Muscle layer of colon (tissue), 2 donors: Measurements from ENCODE around the gene ARHGEF16.

Source experiments
- H3K27ac ChIP-seq: one replicate; pipeline ENCODE4 v1.7.0; 2013; ENCODE audit warnings: low read depth, mild to moderate bottlenecking, low read length, moderate library complexity
- H3K27me3 ChIP-seq, 2 donors: one replicate each; pipeline ENCODE4 v1.7.0; 2013; ENCODE audit warnings: low read length in 2 of 2, mild to moderate bottlenecking in 2 of 2; ENCODE audit not compliant: insufficient read depth in 2 of 2, control insufficient read depth in 1 of 2
- H3K36me3 ChIP-seq: one replicate; pipeline ENCODE4 v1.7.0; 2013; ENCODE audit warnings: mild to moderate bottlenecking, low read length; ENCODE audit not compliant: insufficient read depth
- H3K4me1 ChIP-seq: one replicate; pipeline ENCODE4 v1.7.0; 2013; ENCODE audit warnings: mild to moderate bottlenecking, low read length; ENCODE audit not compliant: insufficient read depth
- H3K4me3 ChIP-seq, 2 donors: one replicate each; pipeline ENCODE4 v1.7.0; 2013; ENCODE audit warnings: low read length in 2 of 2, low read depth in 1 of 2, mild to moderate bottlenecking in 1 of 2, moderate library complexity in 1 of 2
- H3K9ac ChIP-seq: one replicate; pipeline ENCODE4 v1.7.0; 2013; ENCODE audit warnings: low read length
- H3K9me3 ChIP-seq: one replicate; pipeline ENCODE4 v1.7.0; 2013; ENCODE audit warnings: mild to moderate bottlenecking, low read length
- donor health status: abdominal sarcoma.
- donor health status: Adenocarcinoma of cecum.

ARHGEF16 gene

GRCh38 chr1:3504151-3504821 lies 49.8 kb downstream of the ARHGEF16 start:
- no peaks in the 10 kb centered on the region for H3K9me3 ChIP-seq
- no peak overlapping the region for H3K9ac ChIP-seq
- peaks cover 0 to 7% of the 10 kb centered on the region in 2 donors for H3K27me3 ChIP-seq
- H3K4me1 ChIP-seq = no peaks in the 10 kb centered on the region
- no peak overlapping the region for H3K27ac ChIP-seq
- no peaks in the 10 kb centered on the region for H3K36me3 ChIP-seq
- no peak overlapping the region for H3K4me3 ChIP-seq

GRCh38 chr1:3504822-3505153 lies 50.3 kb downstream of the ARHGEF16 start:
- H3K36me3 ChIP-seq = no peaks in the 10 kb centered on the region
- H3K9me3 ChIP-seq = no peaks in the 10 kb centered on the region
- H3K4me3 ChIP-seq = no peak overlapping the region
- H3K27ac ChIP-seq = no peak overlapping the region
- no peaks in the 10 kb centered on the region for H3K4me1 ChIP-seq
- H3K27me3 ChIP-seq = peaks cover 0 to 7% of the 10 kb centered on the region in 2 donors
- no peak overlapping the region for H3K9ac ChIP-seq

- Histone ChIP-seq H3K36me3 (no peaks in the 10 kb centered on the region), H3K4me1 (no peaks in the 10 kb centered on the region), H3K9me3 (no peaks in the 10 kb centered on the region), H3K27ac (no peak overlapping the region), H3K9ac (no peak overlapping the region), H3K27me3 (peaks cover 0 to 7% of the 10 kb centered on the region in 2 donors), H3K4me3 (no peak overlapping the region)
These were observed 50.7 kb downstream of the ARHGEF16 start for GRCh38 chr1:3505161-3505560.

- Histone ChIP-seq H3K27ac (no peak overlapping the region), H3K27me3 (peaks cover 0 to 7% of the 10 kb centered on the region in 2 donors), H3K9ac (no peak overlapping the region), H3K4me3 (no peak overlapping the region), H3K4me1 (no peaks in the 10 kb centered on the region), H3K9me3 (no peaks in the 10 kb centered on the region), H3K36me3 (no peaks in the 10 kb centered on the region)
These were observed 51.6 kb downstream of the ARHGEF16 start for GRCh38 chr1:3506041-3506440.

GRCh38 chr1:3506943-3507342 lies 52.5 kb downstream of the ARHGEF16 start:
- no peak overlapping the region for H3K9ac ChIP-seq
- no peaks in the 10 kb centered on the region for H3K4me1 ChIP-seq
- peaks cover 0 to 5% of the 10 kb centered on the region in 2 donors for H3K27me3 ChIP-seq
- no peak overlapping the region for H3K27ac ChIP-seq
- no peaks in the 10 kb centered on the region for H3K36me3 ChIP-seq
- no peak overlapping the region for H3K4me3 ChIP-seq
- no peaks in the 10 kb centered on the region for H3K9me3 ChIP-seq

GRCh38 chr1:3507636-3508275 lies 53.3 kb downstream of the ARHGEF16 start:
- H3K27ac ChIP-seq = no peak overlapping the region
- H3K4me1 ChIP-seq = no peaks in the 10 kb centered on the region
- no peaks in the 10 kb centered on the region for H3K27me3 ChIP-seq
- H3K9ac ChIP-seq = no peak overlapping the region
- H3K36me3 ChIP-seq = no peaks in the 10 kb centered on the region
- no peaks in the 10 kb centered on the region for H3K9me3 ChIP-seq
- H3K4me3 ChIP-seq = no peak overlapping the region

GRCh38 chr1:3508757-3509415 lies 54.4 kb downstream of the ARHGEF16 start:
- Histone ChIP-seq H3K9me3 (no peaks in the 10 kb centered on the region), H3K4me1 (no peaks in the 10 kb centered on the region), H3K36me3 (no peaks in the 10 kb centered on the region), H3K27me3 (no peaks in the 10 kb centered on the region), H3K9ac (no peak overlapping the region), H3K27ac (no peak overlapping the region), H3K4me3 (no peak overlapping the region)

GRCh38 chr1:3509721-3510120 lies 55.3 kb downstream of the ARHGEF16 start:
- no peaks in the 10 kb centered on the region for H3K4me1 ChIP-seq
- H3K4me3 ChIP-seq = no peak overlapping the region
- no peaks in the 10 kb centered on the region for H3K9me3 ChIP-seq
- H3K36me3 ChIP-seq = no peaks in the 10 kb centered on the region
- no peaks in the 10 kb centered on the region for H3K27me3 ChIP-seq
- no peak overlapping the region for H3K27ac ChIP-seq
- H3K9ac ChIP-seq = no peak overlapping the region

GRCh38 chr1:3510136-3510955 lies 55.9 kb downstream of the ARHGEF16 start:
- no peak overlapping the region for H3K4me3 ChIP-seq
- no peak overlapping the region for H3K9ac ChIP-seq
- H3K9me3 ChIP-seq = no peaks in the 10 kb centered on the region
- no peaks in the 10 kb centered on the region for H3K4me1 ChIP-seq
- H3K36me3 ChIP-seq = no peaks in the 10 kb centered on the region
- H3K27me3 ChIP-seq = no peaks in the 10 kb centered on the region
- H3K27ac ChIP-seq = no peak overlapping the region

GRCh38 chr1:3510956-3511250 lies 56.4 kb downstream of the ARHGEF16 start:
- no peaks in the 10 kb centered on the region for H3K36me3 ChIP-seq
- H3K9me3 ChIP-seq = no peaks in the 10 kb centered on the region
- H3K27ac ChIP-seq = no peak overlapping the region
- H3K27me3 ChIP-seq = no peaks in the 10 kb centered on the region
- H3K4me3 ChIP-seq = no peak overlapping the region
- no peaks in the 10 kb centered on the region for H3K4me1 ChIP-seq
- H3K9ac ChIP-seq = no peak overlapping the region

- no peak overlapping the region for H3K4me3 ChIP-seq
- H3K27me3 ChIP-seq = no peaks in the 10 kb centered on the region
- no peaks in the 10 kb centered on the region for H3K36me3 ChIP-seq
- H3K9ac ChIP-seq = no peak overlapping the region
- no peaks in the 10 kb centered on the region for H3K9me3 ChIP-seq
- no peak overlapping the region for H3K27ac ChIP-seq
- H3K4me1 ChIP-seq = no peaks in the 10 kb centered on the region
These were observed 56.8 kb downstream of the ARHGEF16 start for GRCh38 chr1:3511306-3511705.
